Measurements from ENCODE around the gene GLIPR1L2. TPM values are rescaled to one million over a fixed set of nuclear protein-coding genes. Genes with fewer than 3 reads are reported as not detected.
A peak's percentile ranks its signal among the peaks of the same experiment; 100 is the strongest.
"Not testable (repeated sequence)": the region's sequence is repeated elsewhere in the genome, so short reads cannot be mapped to it uniquely, and the experiment has no call there.

GLIPR1L2 gene
- total RNA-seq = under 1 TPM; 0.30 to 0.75 TPM

GRCh38 chr12:75390899-75391538 lies at the start of gene GLIPR1L2:
Gene GLIPR1L2, plus strand, starts transcription at chr12:75391089. Its CDS starts 28 bp downstream, at chr12:75391117.
- Mint-ChIP-seq H3K4me3 (peak within 1 kb of the TSS; percentile 86), H3K4me1 (peaks cover 43% of the 10 kb centered on the region)
- POLR2A ChIA-PET = interaction anchor here (1.5 kb wide), 1 partner anchor 89 kb away, joined by 9 read pairs; the partner anchor contains the start of gene GLIPR1

GRCh38 chr12:75341873-75342272 lies 49.0 kb upstream of the GLIPR1L2 start:
- peaks cover under 1% of the 10 kb centered on the region for H3K9me3 Mint-ChIP-seq
- ChIA-PET POLR2A (no interaction called here), CTCF (no interaction called here)
- H3K4me3 Mint-ChIP-seq = no peak overlapping the region
- no peak overlapping the region for H3K27ac Mint-ChIP-seq
- H3K36me3 Mint-ChIP-seq (ENCODE audit: low read depth) = peaks cover under 1% of the 10 kb centered on the region
- no peak for DNase-seq
- peaks cover 23% of the 10 kb centered on the region for H3K27me3 Mint-ChIP-seq
- H3K4me1 Mint-ChIP-seq = peaks cover 16% of the 10 kb centered on the region

More at GRCh38 chr12:75390899-75391538, at the start of gene GLIPR1L2:
- DNase-seq = peak; percentile 87
- no peaks in the 10 kb centered on the region for H3K27me3 Mint-ChIP-seq
- CTCF ChIA-PET = interaction anchor here (0.7 to 2.1 kb wide), 14 partner anchors 15 to 116 kb away, joined by 3 to 18 read pairs (median 4); partner anchors contain the start of gene GLIPR1L1
- no peaks in the 10 kb centered on the region for H3K9me3 Mint-ChIP-seq
- no peaks in the 10 kb centered on the region for H3K36me3 Mint-ChIP-seq (ENCODE audit: low read depth)
- H3K27ac Mint-ChIP-seq = peak within 1 kb of the TSS; percentile 94

- peaks cover 7% of the 10 kb centered on the region for H3K4me1 Mint-ChIP-seq
- no peak overlapping the region for H3K4me3 Mint-ChIP-seq
- POLR2A ChIA-PET = no interaction called here
- peaks cover 2% of the 10 kb centered on the region for H3K9me3 Mint-ChIP-seq
- H3K27ac Mint-ChIP-seq = no peak overlapping the region
- DNase-seq = no peak
- peaks cover 1% of the 10 kb centered on the region for H3K36me3 Mint-ChIP-seq (ENCODE audit: low read depth)
- CTCF ChIA-PET = interaction anchor here (1.5 kb wide), 1 partner anchor 135 kb away, joined by 4 read pairs; the partner anchor contains the start of gene GLIPR1
- H3K27me3 Mint-ChIP-seq = peaks cover 14% of the 10 kb centered on the region
Measured at GRCh38 chr12:75345531-75345930, 45.4 kb upstream of the GLIPR1L2 start.

GRCh38 chr12:75346215-75346614 lies 44.7 kb upstream of the GLIPR1L2 start:
- POLR2A ChIA-PET = interaction anchor here (0.7 kb wide), 1 partner anchor 1099 kb away, joined by 3 read pairs; no protein-coding TSS in a partner anchor

GRCh38 chr12:75349946-75350345 lies 40.9 kb upstream of the GLIPR1L2 start:
- no peak for DNase-seq
- H3K9me3 Mint-ChIP-seq = peaks cover 7% of the 10 kb centered on the region
- POLR2A ChIA-PET = no interaction called here
- CTCF ChIA-PET = no interaction called here
- no peak overlapping the region for H3K4me3 Mint-ChIP-seq
- peaks cover 10% of the 10 kb centered on the region for H3K4me1 Mint-ChIP-seq
- no peak overlapping the region for H3K27ac Mint-ChIP-seq
- H3K27me3 Mint-ChIP-seq = peaks cover 3% of the 10 kb centered on the region
- H3K36me3 Mint-ChIP-seq (ENCODE audit: low read depth) = peaks cover 1% of the 10 kb centered on the region

More at GRCh38 chr12:75346215-75346614, 44.7 kb upstream of the GLIPR1L2 start:
- H3K9me3 Mint-ChIP-seq; DNase-seq; H3K27ac Mint-ChIP-seq; H3K36me3 Mint-ChIP-seq (ENCODE audit: low read depth); H3K4me1 Mint-ChIP-seq; CTCF ChIA-PET; H3K4me3 Mint-ChIP-seq: not testable (repeated sequence)
- peaks cover 14% of the 10 kb centered on the region for H3K27me3 Mint-ChIP-seq

GRCh38 chr12:75350413-75350812 lies 40.5 kb upstream of the GLIPR1L2 start:
- Mint-ChIP-seq H3K27me3 (peaks cover 2% of the 10 kb centered on the region), H3K4me3 (no peak overlapping the region), H3K27ac (no peak overlapping the region), H3K9me3 (peaks cover 11% of the 10 kb centered on the region), H3K4me1 (peaks cover 10% of the 10 kb centered on the region), H3K36me3 (ENCODE audit: low read depth) (peaks cover 1% of the 10 kb centered on the region)
- DNase-seq = no peak
- ChIA-PET CTCF (no interaction called here), POLR2A (no interaction called here)

GRCh38 chr12:75354011-75354410 lies 36.9 kb upstream of the GLIPR1L2 start:
- no peak for DNase-seq
- H3K9me3 Mint-ChIP-seq = peaks cover 11% of the 10 kb centered on the region
- H3K27me3 Mint-ChIP-seq = peaks cover 2% of the 10 kb centered on the region
- H3K4me1 Mint-ChIP-seq = peaks cover 5% of the 10 kb centered on the region
- no peak overlapping the region for H3K27ac Mint-ChIP-seq
- H3K4me3 Mint-ChIP-seq = no peak overlapping the region
- CTCF ChIA-PET = interaction anchor here (1.1 kb wide), 1 partner anchor 37 kb away, joined by 4 read pairs; the partner anchor contains the start of gene GLIPR1L2
- POLR2A ChIA-PET = no interaction called here
- H3K36me3 Mint-ChIP-seq (ENCODE audit: low read depth) = no peaks in the 10 kb centered on the region

- POLR2A ChIA-PET = no interaction called here
- peak overlapping the region; percentile 50 for H3K27ac Mint-ChIP-seq
- CTCF ChIA-PET = interaction anchor here (0.6 to 1.3 kb wide), 2 partner anchors 30 to 35 kb away, joined by 3 to 4 read pairs; partner anchors contain the start of gene GLIPR1L2
- no peaks in the 10 kb centered on the region for H3K36me3 Mint-ChIP-seq (ENCODE audit: low read depth)
- H3K4me1 Mint-ChIP-seq = peaks cover 10% of the 10 kb centered on the region
- H3K9me3 Mint-ChIP-seq = peaks cover 8% of the 10 kb centered on the region
- H3K4me3 Mint-ChIP-seq = no peak overlapping the region
- H3K27me3 Mint-ChIP-seq = no peaks in the 10 kb centered on the region
- DNase-seq = no peak
Measured at GRCh38 chr12:75360920-75361319, 30.0 kb upstream of the GLIPR1L2 start.

GRCh38 chr12:75361408-75361807 lies 29.5 kb upstream of the GLIPR1L2 start:
- POLR2A ChIA-PET = no interaction called here
- no peak overlapping the region for H3K27ac Mint-ChIP-seq
- H3K36me3 Mint-ChIP-seq (ENCODE audit: low read depth) = no peaks in the 10 kb centered on the region
- H3K4me3 Mint-ChIP-seq = no peak overlapping the region
- no peak for DNase-seq
- H3K9me3 Mint-ChIP-seq = peaks cover 8% of the 10 kb centered on the region
- CTCF ChIA-PET = interaction anchor here (1.3 kb wide), 1 partner anchor 29 kb away, joined by 4 read pairs; the partner anchor contains the start of gene GLIPR1L2
- peaks cover 10% of the 10 kb centered on the region for H3K4me1 Mint-ChIP-seq
- H3K27me3 Mint-ChIP-seq = no peaks in the 10 kb centered on the region

- Mint-ChIP-seq H3K4me1 (peaks cover 11% of the 10 kb centered on the region), H3K4me3 (no peak overlapping the region), H3K27ac (no peak overlapping the region), H3K36me3 (ENCODE audit: low read depth) (no peaks in the 10 kb centered on the region), H3K27me3 (no peaks in the 10 kb centered on the region), H3K9me3 (peaks cover 8% of the 10 kb centered on the region)
- POLR2A ChIA-PET = no interaction called here
- DNase-seq = no peak
- CTCF ChIA-PET = no interaction called here
Measured at GRCh38 chr12:75364919-75365318, 26.0 kb upstream of the GLIPR1L2 start.

- no peak overlapping the region for H3K4me3 Mint-ChIP-seq
- no peaks in the 10 kb centered on the region for H3K27me3 Mint-ChIP-seq
- no peaks in the 10 kb centered on the region for H3K36me3 Mint-ChIP-seq (ENCODE audit: low read depth)
- POLR2A ChIA-PET = no interaction called here
- no peak for DNase-seq
- peaks cover 1% of the 10 kb centered on the region for H3K4me1 Mint-ChIP-seq
- CTCF ChIA-PET = interaction anchor here (0.7 kb wide), 1 partner anchor 94 kb away, joined by 3 read pairs; no protein-coding TSS in a partner anchor
- no peaks in the 10 kb centered on the region for H3K9me3 Mint-ChIP-seq
- no peak overlapping the region for H3K27ac Mint-ChIP-seq
Measured at GRCh38 chr12:75366629-75367028, 24.3 kb upstream of the GLIPR1L2 start.

- no peaks in the 10 kb centered on the region for H3K36me3 Mint-ChIP-seq (ENCODE audit: low read depth)
- H3K4me1 Mint-ChIP-seq = no peaks in the 10 kb centered on the region
- no peaks in the 10 kb centered on the region for H3K27me3 Mint-ChIP-seq
- POLR2A ChIA-PET = no interaction called here
- peaks cover 3% of the 10 kb centered on the region for H3K9me3 Mint-ChIP-seq
- DNase-seq = no peak
- CTCF ChIA-PET = no interaction called here
- H3K27ac Mint-ChIP-seq = no peak overlapping the region
- H3K4me3 Mint-ChIP-seq = no peak overlapping the region
Measured at GRCh38 chr12:75374971-75375370, 15.9 kb upstream of the GLIPR1L2 start.

GRCh38 chr12:75378354-75378753 lies 12.5 kb upstream of the GLIPR1L2 start:
- CTCF ChIA-PET = no interaction called here

More at GRCh38 chr12:75378354-75378753, 12.5 kb upstream of the GLIPR1L2 start:
- Mint-ChIP-seq H3K36me3 (ENCODE audit: low read depth) (no peaks in the 10 kb centered on the region), H3K4me1 (no peaks in the 10 kb centered on the region), H3K4me3 (no peak overlapping the region), H3K27ac (no peak overlapping the region), H3K27me3 (no peaks in the 10 kb centered on the region), H3K9me3 (peaks cover 3% of the 10 kb centered on the region)
- DNase-seq = no peak
- POLR2A ChIA-PET = no interaction called here
